ENCODE measurements around the gene ITPR3. TPM values are rescaled to one million over a fixed set of nuclear protein-coding genes. Genes with fewer than 3 reads are reported as not detected.
A peak's percentile ranks its signal among the peaks of the same experiment; 100 is the strongest.

ITPR3 gene
- total RNA-seq, 1 donor from 2014 or later, result 8.0 TPM

GRCh38 chr6:33716379-33716778 is 95.3 kb downstream of the ITPR3 start:
- intact Hi-C loops (cut with DNase I), result no loop called here
- ATAC-seq (no peak), DNase-seq (ENCODE audit: missing footprints) (no peak)

DNA sequence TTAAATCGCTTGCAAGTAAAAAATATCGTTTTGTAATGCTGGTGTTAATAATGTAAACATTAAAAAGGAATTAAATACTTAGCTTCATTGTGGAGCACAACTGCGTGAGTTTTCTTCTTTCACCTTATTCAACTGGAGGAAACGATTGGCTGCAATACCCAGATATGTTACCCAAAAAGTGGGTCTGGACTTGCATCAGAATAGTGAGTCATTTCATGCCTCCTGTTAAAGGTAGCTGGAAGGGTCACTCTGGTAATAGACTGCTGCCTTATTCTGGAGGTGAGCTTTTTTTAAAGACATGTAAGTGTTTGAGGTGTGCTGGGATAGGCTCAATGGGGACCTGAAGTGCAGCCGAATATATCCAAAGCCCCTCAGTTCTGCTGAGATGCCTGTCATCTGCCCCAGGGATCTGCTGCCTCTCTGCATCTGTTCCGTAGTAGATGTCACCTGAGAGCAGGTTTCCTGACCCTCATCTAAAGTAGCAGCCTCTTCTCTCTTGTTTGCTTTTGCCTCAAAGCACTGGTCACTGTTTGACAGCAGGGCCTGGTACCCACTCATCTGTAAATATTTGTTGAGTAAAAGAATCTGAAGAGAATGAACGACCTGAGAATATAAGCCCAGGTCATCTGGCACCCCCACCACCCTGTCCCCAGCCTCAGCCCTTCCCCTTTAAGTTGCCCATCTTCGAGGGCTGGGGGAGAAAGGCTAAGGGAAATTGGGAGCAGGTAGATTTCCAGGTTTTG is 95.9 kb downstream of the ITPR3 start:
- ATAC-seq, result no peak
- intact Hi-C loops (cut with DNase I), result no loop called here
- DNase-seq (ENCODE audit: missing footprints), result no peak

- ATAC-seq, result peak; percentile 26
- intact Hi-C loops (cut with DNase I), result no loop called here
- no peak for DNase-seq (ENCODE audit: missing footprints)
Measured at GRCh38 chr6:33717934-33718455, 96.9 kb downstream of the ITPR3 start.

DNA sequence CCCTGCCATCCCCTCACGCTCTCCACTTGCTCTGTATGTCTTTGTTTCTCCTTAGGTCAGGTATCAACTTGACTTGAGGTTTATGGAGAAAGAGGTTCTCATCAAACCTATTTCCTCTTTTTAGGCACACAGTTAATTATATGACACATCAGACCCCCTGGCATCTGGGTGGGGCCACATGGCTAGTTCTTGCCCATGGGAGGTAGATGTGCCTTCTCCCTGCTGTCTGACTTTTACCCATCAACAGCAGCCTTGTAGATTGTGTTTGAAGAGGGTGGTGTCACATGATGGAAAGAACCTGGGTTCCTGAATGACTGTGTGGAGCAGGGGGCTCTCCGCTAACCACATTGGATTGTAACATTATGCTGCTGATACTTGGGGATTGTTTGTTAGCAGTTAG is 97.6 kb downstream of the ITPR3 start:
- ATAC-seq, result no peak
- no peak for DNase-seq (ENCODE audit: missing footprints)
- intact Hi-C loops (cut with DNase I), result no loop called here

GRCh38 chr6:33719326-33719987 is 98.3 kb downstream of the ITPR3 start:
- ATAC-seq (no peak), DNase-seq (ENCODE audit: missing footprints) (no peak)
- intact Hi-C loops (cut with DNase I), result no loop called here

DNA sequence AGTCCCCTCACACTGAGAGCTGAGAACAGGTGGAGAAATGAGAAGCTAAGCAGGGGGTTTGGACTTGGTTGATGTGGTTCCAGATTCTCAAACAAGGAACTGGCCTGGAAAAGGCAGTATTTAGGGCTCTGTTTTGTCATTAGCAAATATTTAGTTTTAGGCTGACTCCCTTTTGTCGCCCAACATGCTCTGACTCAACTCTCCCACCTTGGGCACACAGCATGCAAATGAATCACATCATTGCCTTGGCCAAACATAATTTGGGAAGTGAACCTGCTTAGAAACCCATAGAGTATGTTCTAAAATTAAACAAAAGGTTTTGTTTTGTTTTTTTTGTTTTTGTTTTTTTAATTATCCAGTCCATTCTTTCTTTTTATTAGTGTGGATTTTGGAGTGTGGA is 99.9 kb downstream of the ITPR3 start:
- intact Hi-C loops (cut with DNase I), result no loop called here
- ATAC-seq (no peak), DNase-seq (ENCODE audit: missing footprints) (no peak)

DNA sequence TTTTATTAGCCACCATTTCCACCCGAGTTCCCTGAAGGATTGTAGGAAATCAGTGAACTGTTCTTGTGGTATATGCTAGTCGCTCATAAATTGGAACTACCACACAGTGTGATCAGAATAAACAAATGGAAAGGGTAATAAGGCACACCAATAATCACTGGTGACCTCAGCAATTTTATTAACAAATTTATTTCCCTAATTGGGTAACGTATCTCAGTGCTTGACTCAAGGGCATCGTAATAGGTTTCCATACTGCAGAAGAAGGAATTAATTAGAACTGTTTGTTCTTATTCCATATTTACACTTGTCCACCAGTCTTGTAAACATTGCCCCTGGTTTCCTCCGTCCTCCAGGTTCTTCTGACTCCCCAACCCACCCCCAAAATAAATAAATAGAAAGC is 100.4 kb downstream of the ITPR3 start:
- ATAC-seq (no peak), DNase-seq (ENCODE audit: missing footprints) (no peak)
- intact Hi-C loops (cut with DNase I), result no loop called here

DNA sequence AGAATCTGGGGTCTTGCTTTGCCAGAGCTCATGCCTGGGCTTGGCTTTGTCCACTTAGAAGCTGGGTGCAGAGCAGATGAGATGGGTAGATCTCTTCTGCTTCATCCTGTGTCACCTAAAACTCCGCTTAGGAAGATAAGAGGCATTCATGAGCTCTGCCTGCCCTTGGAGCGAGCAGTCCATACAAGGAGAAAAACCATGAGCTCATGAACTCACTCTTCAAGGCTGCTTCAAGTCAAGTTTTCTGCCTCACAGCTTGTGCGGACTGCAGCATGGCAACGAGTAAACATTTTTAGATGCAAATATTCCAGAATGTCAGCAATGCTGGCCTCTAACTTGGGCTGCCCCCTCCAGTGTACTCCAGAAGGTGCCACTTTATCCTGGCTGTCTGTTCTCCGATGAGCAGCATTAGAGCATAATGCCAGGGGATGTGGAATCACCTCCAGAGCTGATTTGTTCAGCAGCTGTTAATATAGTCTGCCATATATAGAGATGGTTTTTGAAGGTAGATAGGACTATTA is 101.0 kb downstream of the ITPR3 start:
- ATAC-seq, result peak; percentile 32
- DNase-seq (ENCODE audit: missing footprints), result no peak

GRCh38 chr6:33723371-33724085 is 102.4 kb downstream of the ITPR3 start:
- no peak for ATAC-seq
- no peak for DNase-seq (ENCODE audit: missing footprints)
- intact Hi-C loops (cut with DNase I), result no loop called here

More for the DNA sequence above, 101.0 kb downstream of the ITPR3 start:
- intact Hi-C loops (cut with DNase I), result no loop called here

GRCh38 chr6:33724102-33725023 is 103.2 kb downstream of the ITPR3 start:
- no peak for ATAC-seq
- intact Hi-C loops (cut with DNase I), result no loop called here
- DNase-seq (ENCODE audit: missing footprints), result no peak

- intact Hi-C loops (cut with DNase I), result no loop called here
- ATAC-seq (no peak), DNase-seq (ENCODE audit: missing footprints) (no peak)
Measured at GRCh38 chr6:33725222-33725621, 104.1 kb downstream of the ITPR3 start.

GRCh38 chr6:33725891-33726673 is 105.0 kb downstream of the ITPR3 start:
- intact Hi-C loops (cut with DNase I), result no loop called here
- no peak for ATAC-seq
- no peak for DNase-seq (ENCODE audit: missing footprints)

DNA sequence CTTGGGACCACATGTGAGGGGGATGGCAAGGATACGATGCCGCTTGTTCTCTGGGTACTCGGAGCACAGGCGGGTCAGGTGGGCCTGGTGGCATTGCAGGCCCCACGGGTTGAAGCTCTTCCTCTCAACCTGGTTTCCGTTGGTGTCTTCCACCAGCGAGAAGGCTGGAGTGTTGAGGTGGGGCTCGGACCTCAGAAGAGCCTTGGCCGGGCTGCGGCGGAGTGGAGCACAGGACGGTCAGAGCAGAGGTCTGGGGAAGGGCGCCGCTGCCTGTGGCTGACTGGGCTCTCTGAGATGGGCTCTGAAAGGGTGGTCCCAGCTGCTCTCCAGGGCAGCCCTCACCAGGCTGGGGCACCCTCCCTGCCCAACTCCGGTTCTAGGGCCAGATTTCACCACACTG is 105.6 kb downstream of the ITPR3 start:
- DNase-seq (ENCODE audit: missing footprints), result no peak
- intact Hi-C loops (cut with DNase I), result no loop called here
- ATAC-seq, result no peak

GRCh38 chr6:33727126-33727525 is 106.0 kb downstream of the ITPR3 start:
- no peak for ATAC-seq
- intact Hi-C loops (cut with DNase I), result no loop called here
- no peak for DNase-seq (ENCODE audit: missing footprints)

DNA sequence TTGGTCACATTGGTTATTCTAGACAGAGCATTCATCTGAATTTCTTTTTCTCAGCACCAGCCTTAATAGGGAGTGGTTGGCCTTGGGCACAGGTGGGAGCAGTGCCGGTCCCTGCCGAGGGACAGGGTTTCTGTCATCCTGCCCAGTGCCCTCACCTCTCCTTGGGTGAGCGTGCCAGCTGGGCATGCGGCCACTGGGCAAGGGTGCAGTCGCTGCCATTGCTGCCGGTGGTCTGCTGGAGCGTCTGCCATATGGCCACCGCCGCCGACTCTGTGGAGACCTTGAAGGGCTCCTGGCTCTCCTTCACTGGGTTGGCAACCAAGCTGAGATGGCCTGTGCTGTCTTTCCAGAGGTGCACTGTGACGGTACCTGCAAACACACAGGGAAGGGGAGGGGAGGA is 106.8 kb downstream of the ITPR3 start:
- ATAC-seq (peak; percentile 58), DNase-seq (ENCODE audit: missing footprints) (no peak)
- intact Hi-C loops (cut with DNase I), result loop anchor here (1.0 kb wide), 1 partner anchor 18 kb away; the partner anchor contains the start of gene IP6K3

DNA sequence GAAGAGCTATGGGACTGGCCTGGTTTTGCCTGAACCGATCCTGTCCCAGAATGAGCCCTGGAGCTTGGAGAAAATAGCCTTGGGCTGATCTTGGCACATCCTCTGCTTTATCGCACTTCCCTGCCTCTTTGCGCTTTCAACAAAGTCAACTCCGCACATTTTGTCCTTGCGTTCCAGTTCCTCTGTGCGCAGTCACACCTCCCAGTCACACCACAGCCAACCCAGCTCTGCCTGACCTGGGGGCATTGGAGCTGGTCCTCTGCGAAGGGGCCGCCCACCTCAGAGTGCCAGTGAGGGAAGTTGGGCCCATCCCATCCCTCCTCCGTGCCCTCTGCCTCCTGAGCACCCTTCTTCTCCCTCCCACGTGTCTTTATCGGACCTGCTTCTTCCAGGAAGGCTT is 107.3 kb downstream of the ITPR3 start:
- intact Hi-C loops (cut with DNase I), result loop anchor here (1.0 kb wide), 1 partner anchor 18 kb away; the partner anchor contains the start of gene IP6K3
- ATAC-seq (peak; percentile 72), DNase-seq (ENCODE audit: missing footprints) (no peak)

GRCh38 chr6:33729059-33729458 is 107.9 kb downstream of the ITPR3 start:
- intact Hi-C loops (cut with DNase I), result no loop called here
- DNase-seq (ENCODE audit: missing footprints), result no peak

GRCh38 chr6:33730611-33731010 is 109.5 kb downstream of the ITPR3 start:
- ATAC-seq, result no peak
- no peak for DNase-seq (ENCODE audit: missing footprints)
- intact Hi-C loops (cut with DNase I), result no loop called here

More at GRCh38 chr6:33729059-33729458, 107.9 kb downstream of the ITPR3 start:
- no peak for ATAC-seq
